ENCODE results near the gene PNPLA2. TPM values are rescaled to one million over a fixed set of nuclear protein-coding genes. Genes with fewer than 3 reads are reported as not detected.
A peak's percentile ranks its signal among the peaks of the same experiment; 100 is the strongest.

PNPLA2 gene
- total RNA-seq, 2 donors from 2014 or later, result 161 to 222 TPM

GRCh38 chr11:782264-783174 lies 36.2 kb upstream of the PNPLA2 start:
- DNase-seq (peak; percentile 6 to 22), ATAC-seq (no peak)
- intact Hi-C loops (cut with DNase I, micrococcal nuclease), result no loop called here

DNA sequence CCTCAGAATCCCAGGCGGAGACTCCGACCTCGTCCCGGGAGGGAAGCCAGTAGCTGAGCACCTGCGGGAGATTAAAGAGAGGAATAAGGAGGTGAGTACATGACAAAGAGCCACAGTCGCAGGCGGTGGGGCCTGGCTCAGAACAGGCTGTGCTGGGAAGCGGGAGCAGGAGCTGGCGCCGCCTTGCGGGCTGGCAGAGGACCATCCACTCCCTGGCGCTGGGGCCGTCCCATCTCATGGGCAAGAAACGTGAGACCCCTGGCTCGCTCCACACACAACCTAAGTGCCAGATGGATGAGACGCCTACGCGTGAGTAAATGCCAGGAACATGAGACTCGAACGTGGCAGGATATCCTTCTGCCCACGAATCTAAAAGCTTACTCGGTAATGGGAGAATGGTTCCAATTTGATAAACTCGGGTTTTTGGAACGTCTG lies 35.1 kb upstream of the PNPLA2 start:
- DNase-seq (peak; percentile 82 to 84), ATAC-seq (peak; percentile 88)
- intact Hi-C loops (cut with DNase I, micrococcal nuclease), result no loop called here

DNA sequence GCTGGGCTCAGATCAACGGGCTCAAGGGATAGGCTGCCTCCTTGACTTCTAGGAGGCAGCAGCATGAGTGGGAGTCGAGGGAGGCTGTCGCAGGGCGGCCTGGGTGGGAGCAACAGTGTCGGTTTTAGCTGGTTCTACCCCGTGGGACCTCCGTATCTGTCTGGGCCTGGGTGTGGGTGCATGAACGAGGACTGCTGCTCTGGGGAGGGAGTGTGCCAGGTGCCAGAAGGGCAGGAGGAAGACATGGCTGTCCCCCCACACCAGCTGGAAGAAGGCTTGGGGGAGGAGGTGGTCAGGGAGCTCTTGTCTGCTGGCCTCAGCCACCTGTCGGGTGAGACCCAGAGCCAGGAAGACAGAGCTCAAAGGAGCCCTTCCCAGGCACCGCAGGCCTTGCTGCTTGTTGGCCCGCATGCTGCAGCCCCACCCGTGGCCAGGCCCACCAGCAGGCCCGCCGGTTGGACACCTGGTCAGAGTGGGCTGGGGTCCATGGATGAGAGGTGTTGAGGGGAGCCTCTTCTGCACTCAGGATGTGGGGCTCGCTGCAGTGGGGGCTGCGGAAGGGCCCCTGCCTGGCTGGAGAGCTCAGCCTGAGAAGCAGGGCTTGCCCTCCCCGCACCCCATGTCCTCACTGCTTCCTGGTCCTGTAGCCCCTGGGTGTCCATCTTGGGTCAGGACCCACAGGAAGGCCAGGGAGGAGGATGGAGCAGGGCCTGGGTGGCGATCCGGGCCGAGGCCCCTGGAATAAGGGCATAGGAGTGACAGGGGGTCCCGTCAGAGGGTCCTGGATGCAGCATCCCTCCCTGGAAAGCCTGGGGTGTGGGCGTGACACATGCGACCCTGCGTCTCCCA lies 32.3 kb upstream of the PNPLA2 start:
- no peak for DNase-seq
- intact Hi-C loops (cut with DNase I, micrococcal nuclease), result no loop called here
- no peak for ATAC-seq

- DNase-seq (no peak), ATAC-seq (no peak)
- intact Hi-C loops (cut with DNase I, micrococcal nuclease), result no loop called here
These were observed 31.5 kb upstream of the PNPLA2 start for GRCh38 chr11:787084-787675.

- DNase-seq, result no peak
- intact Hi-C loops (cut with DNase I, micrococcal nuclease), result no loop called here
These were observed 30.6 kb upstream of the PNPLA2 start for GRCh38 chr11:788009-788640.

GRCh38 chr11:788953-789940 lies 29.5 kb upstream of the PNPLA2 start:
- intact Hi-C loops (cut with DNase I, micrococcal nuclease), result no loop called here
- peak; percentile 5 for ATAC-seq
- DNase-seq, result no peak

More at GRCh38 chr11:788009-788640, 30.6 kb upstream of the PNPLA2 start:
- ATAC-seq, result no peak

DNA sequence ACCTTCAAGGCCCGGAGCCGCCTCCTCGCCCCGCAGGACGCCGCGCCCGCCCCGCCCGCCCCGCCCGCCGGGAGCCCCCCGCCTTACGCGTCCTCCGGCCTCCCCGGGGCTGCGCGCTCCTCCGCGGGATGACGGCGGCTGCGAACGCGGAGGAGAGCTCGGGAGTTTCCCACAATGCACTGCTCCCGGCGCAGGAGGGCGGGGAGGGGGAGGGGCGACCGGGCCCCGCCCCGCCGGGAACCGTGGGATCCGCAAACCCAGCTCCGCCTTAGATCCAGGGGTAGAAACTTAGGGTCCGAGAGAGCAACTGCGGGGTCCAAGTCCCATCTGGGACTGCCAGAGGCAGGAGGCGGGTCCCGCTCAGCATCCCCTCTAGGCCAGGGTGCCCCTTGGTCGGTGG lies 28.8 kb upstream of the PNPLA2 start, which contains the start of gene CEND1:
CEND1 (minus strand) TSS at position 148 of the 400 bp plus-strand sequence. CDS start 1,514 bp downstream, outside the sequence.
- DNase-seq (peak in 1 of 2 donors; percentile 48), ATAC-seq (peak; percentile 30)
- intact Hi-C loops (cut with DNase I, micrococcal nuclease), result no loop called here

DNA sequence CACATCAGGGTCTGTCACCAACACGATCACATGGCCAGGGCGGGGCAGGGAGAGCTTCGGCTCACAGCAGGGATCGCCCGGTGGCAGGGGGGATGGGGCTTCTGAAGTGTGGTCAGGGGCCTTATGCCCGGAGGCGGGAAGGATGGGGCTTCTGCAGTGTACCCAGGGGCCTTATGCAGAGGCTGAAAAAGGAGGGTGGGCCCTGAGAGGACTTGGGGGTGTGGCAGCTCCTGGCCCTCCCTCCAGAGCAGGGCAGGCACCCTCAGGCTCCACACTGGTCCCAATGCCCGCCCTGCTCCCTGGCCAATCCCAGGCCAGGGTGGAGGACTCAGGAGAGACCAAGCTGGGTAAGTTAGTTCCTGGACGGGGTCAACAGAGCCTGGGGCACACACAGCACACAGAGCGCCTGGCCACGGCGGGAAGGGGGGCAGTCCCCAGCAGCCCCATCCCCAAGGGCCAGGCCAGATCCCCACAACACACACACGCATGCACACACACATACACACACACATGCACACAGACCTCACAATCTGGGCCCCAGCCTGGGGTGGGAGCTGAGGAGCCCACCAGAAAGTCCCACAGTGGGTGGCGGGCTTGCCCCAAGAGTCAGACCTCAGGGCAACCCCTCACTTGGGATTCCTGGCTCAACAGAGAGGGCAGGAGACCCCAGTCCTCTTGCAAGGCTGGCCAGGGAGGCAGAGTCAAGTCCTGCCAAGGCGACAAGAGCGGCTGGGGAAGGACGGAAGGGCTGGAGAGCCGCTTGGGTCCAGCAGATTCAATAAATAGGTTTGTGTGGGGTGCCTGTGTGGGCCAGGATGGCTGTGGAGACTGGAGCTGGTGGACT lies 27.8 kb upstream of the PNPLA2 start:
- intact Hi-C loops (cut with DNase I, micrococcal nuclease), result no loop called here
- ATAC-seq, result no peak
- no peak for DNase-seq

DNA sequence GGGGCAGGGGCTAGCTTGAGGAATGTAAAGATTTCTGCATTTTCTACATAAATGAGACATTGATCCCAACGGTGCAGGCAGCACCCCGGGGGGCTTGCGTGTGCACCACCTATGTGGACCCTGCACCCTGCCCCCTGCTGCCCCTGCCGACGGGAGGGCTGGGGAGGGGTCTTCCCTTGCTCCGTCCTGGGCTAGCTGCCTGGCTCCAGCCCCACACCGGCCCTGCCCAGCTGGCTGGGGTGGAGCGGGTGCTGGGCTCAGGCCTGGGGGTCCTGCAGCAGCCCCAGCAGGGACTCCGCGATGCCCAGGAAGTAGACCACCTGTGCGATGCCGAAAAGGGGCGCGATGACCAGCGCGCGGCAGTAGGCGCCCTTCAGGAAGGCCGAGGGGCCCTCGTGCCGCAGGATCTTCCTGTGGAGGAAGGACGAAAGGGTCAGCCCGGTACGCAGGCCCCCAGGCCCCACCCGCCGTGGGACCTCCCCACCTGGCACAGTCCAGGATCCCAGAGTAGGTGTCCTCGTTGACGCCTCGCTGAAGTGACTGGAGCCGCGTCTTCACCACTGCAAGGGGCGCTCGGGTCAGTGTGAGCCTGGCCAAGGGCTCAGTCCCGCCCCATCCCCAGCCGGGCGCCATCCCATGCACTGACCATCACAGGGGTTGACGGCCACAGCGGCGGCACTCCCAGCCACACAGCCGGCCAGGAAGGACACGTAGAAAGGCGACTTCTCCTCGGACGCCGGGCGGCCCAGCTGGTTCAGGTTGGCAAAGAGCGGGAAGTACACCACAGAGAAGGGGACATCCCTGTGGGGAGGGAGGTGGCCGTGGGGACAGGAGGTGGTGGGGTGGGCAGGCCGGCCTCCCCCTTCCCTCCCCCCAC lies 26.8 kb upstream of the PNPLA2 start:
- no peak for DNase-seq
- no peak for ATAC-seq
- intact Hi-C loops (cut with DNase I, micrococcal nuclease), result no loop called here

GRCh38 chr11:792535-792821 lies 26.2 kb upstream of the PNPLA2 start:
- intact Hi-C loops (cut with DNase I, micrococcal nuclease), result no loop called here
- ATAC-seq, result no peak
- no peak for DNase-seq

- ATAC-seq, result no peak
- intact Hi-C loops (cut with DNase I, micrococcal nuclease), result no loop called here
- no peak for DNase-seq
These were observed 25.8 kb upstream of the PNPLA2 start for GRCh38 chr11:792873-793272.

GRCh38 chr11:793556-793955 lies 25.2 kb upstream of the PNPLA2 start:
- intact Hi-C loops (cut with DNase I, micrococcal nuclease), result no loop called here

DNA sequence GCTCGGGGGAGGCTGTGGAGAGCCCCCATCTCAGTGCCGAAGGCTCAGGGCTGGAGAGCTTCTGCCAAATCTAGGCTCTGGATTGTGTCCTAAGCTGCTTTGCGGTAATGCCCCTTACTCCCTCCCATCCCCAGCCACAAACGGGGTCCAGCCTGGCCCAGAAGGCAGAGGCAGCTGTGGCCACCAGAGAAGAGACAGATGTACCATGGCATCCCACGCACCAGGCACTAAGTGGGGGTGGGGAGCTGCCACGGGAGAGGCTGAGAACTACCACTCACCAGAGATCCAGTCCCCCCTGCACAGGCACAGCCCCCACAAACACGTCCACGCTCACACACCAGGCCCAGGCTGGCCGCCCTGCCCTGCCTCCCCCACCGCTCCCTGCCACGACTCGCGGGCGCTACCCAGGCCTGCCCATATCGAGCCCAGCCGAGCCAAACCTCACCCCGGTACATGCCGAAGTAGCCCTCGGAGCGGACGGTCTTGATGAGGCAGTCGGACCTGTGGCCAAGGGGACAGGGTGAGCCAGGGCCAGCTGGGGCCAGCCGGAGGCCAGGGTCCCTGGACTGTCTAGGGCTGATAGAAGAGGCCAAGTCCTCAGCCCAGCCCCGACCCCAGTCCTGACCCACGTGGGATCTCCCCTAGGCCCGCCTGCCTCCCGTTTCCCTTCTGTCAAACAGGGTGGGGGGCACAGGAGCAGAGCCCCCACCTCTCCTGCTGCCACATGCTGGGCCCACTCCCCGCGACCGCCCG lies 24.5 kb upstream of the PNPLA2 start:
- intact Hi-C loops (cut with DNase I, micrococcal nuclease), result no loop called here
- DNase-seq (no peak), ATAC-seq (no peak)

More at GRCh38 chr11:793556-793955, 25.2 kb upstream of the PNPLA2 start:
- DNase-seq (no peak), ATAC-seq (no peak)

GRCh38 chr11:794766-795633 lies 23.7 kb upstream of the PNPLA2 start:
- peak; percentile 28 for ATAC-seq
- peak; percentile 59 to 60 for DNase-seq
- intact Hi-C loops (cut with DNase I, micrococcal nuclease), result no loop called here
